A673 (cell line): ENCODE data around the gene BEGAIN. TPM values are rescaled to one million over a fixed set of nuclear protein-coding genes. Genes with fewer than 3 reads are reported as not detected.

ENCODE experiments used
- BruUV-seq: library from RNA; stranded (reverse); fragments of 400-500 nt; replicated peaks from 2 replicates; lab custom pipeline; 2021; lab: Mats Ljungman, UMichigan
- CTCF ChIA-PET: fragments of 300-600 bp; sonication (Branson Sonifier 250); formaldehyde crosslinking; loops from one replicate; lab custom pipeline; 2022; ENCODE audit warnings: antibody characterized with exemption; lab: Charles Lee
- POLR2A ChIA-PET: fragments of 300-600 bp; sonication (Branson Sonifier 250); formaldehyde crosslinking; loops from one replicate; lab custom pipeline; 2022; ENCODE audit warnings: antibody characterized with exemption; ENCODE audit not compliant: low non-redundant PET; lab: Charles Lee
- DNase-seq: peaks from one replicate; pipeline ENCODE4 v3.0.0-alpha.2; 2015; ENCODE audit warnings: low spot score
- H3K27ac ChIP-seq: fragments of 200-600 bp; sonication (generic); 2 replicates; pipeline ENCODE4 v1.5.1; 2016; ENCODE audit warnings: mixed run types, low read depth, mild to moderate bottlenecking, mixed read lengths, antibody characterized with exemption, low read length; ENCODE audit not compliant: poor library complexity, severe bottlenecking
- H3K27me3 ChIP-seq: fragments of 200-600 bp; sonication (generic); replicated peaks from 2 replicates; pipeline ENCODE4 v1.6.1; 2017; ENCODE audit warnings: mixed run types, low read depth, mild to moderate bottlenecking, mixed read lengths, antibody characterized with exemption, low read length; ENCODE audit not compliant: insufficient read depth, poor library complexity
- H3K36me3 ChIP-seq: fragments of 200-600 bp; sonication (generic); 2 replicates; pipeline ENCODE4 v1.6.1; 2016; ENCODE audit warnings: mixed run types, mild to moderate bottlenecking, mixed read lengths, antibody characterized with exemption, low read length; ENCODE audit not compliant: insufficient read depth, poor library complexity, severe bottlenecking
- H3K4me1 ChIP-seq: fragments of 200-600 bp; sonication (generic); 2 replicates; pipeline ENCODE4 v1.6.1; 2017; ENCODE audit warnings: mixed run types, mild to moderate bottlenecking, mixed read lengths, antibody characterized with exemption, low read length; ENCODE audit not compliant: insufficient read depth, poor library complexity, severe bottlenecking
- H3K4me3 ChIP-seq: fragments of 200-600 bp; sonication (generic); 2 replicates; pipeline ENCODE4 v1.5.1; 2016; ENCODE audit warnings: low read depth, mixed run types, mild to moderate bottlenecking, mixed read lengths, low read length; ENCODE audit not compliant: poor library complexity, severe bottlenecking
- H3K9me3 ChIP-seq: fragments of 200-600 bp; sonication (generic); 2 replicates; pipeline ENCODE4 v1.6.1; 2016; ENCODE audit warnings: mixed run types, low read depth, mild to moderate bottlenecking, mixed read lengths, antibody characterized with exemption, low read length; ENCODE audit not compliant: poor library complexity, severe bottlenecking
- EZH2 ChIP-seq: fragments of 200-600 bp; sonication (generic); IDR thresholded peaks from 2 replicates; pipeline ENCODE4 v1.6.1; 2017; ENCODE audit warnings: borderline replicate concordance, low read depth, mild to moderate bottlenecking, mixed read lengths, antibody characterized with exemption, low read length; ENCODE audit not compliant: poor library complexity, severe bottlenecking
- intact Hi-C: fragments of 100-400 bp; cut with micrococcal nuclease; formaldehyde crosslinking; loops from one replicate; pipeline ENCODE4 v1.10.0; 2022; ENCODE audit not compliant: unreplicated experiment
- total RNA-seq: library from RNA; stranded (reverse); gene quantifications from 2 replicates; pipeline ENCODE4 v1.2.3, GENCODE V29; 2021
- TF ChIP-seq, protein P1 (sequence below): fragments of 300-800, 200-600 bp; sonication (generic); conservative IDR thresholded peaks from 2 replicates; pipeline ENCODE4 v1.5.1; 2017; ENCODE audit warnings: low read depth, mild to moderate bottlenecking, antibody characterized with exemption, low read length, moderate library complexity, mixed read lengths

The BEGAIN gene
- total RNA-seq, 1 experiment from 2014 or later = 0.84 TPM

DNA sequence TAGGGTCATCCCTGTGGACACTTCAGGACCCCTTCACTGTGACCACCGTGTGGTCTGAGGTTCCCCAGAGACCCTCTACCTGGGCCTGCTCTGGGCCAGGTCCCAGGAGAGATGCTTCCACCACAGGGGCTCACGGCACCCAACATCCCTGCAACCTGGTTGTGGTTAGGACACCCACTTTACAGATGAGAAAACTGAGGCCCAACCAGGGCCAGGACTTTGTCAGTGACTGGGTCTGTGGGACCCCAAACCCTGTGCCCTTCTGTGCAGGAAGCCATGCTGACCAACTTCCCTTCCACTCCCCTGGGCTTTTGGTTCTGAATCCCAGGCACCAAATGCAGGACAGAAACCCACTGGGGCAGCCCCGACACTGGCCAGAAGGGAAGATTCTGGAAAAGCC, 21.6 kb downstream of the BEGAIN start:
- TF ChIP-seq, protein P1, sequence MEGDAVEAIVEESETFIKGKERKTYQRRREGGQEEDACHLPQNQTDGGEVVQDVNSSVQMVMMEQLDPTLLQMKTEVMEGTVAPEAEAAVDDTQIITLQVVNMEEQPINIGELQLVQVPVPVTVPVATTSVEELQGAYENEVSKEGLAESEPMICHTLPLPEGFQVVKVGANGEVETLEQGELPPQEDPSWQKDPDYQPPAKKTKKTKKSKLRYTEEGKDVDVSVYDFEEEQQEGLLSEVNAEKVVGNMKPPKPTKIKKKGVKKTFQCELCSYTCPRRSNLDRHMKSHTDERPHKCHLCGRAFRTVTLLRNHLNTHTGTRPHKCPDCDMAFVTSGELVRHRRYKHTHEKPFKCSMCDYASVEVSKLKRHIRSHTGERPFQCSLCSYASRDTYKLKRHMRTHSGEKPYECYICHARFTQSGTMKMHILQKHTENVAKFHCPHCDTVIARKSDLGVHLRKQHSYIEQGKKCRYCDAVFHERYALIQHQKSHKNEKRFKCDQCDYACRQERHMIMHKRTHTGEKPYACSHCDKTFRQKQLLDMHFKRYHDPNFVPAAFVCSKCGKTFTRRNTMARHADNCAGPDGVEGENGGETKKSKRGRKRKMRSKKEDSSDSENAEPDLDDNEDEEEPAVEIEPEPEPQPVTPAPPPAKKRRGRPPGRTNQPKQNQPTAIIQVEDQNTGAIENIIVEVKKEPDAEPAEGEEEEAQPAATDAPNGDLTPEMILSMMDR = no peak
- TF ChIP-seq EZH2 = no peak
- no peak for DNase-seq
- no peak overlapping the region for H3K27ac ChIP-seq
- no peaks in the 10 kb centered on the region for H3K9me3 ChIP-seq
- intact Hi-C loops = no loop called here
- ChIA-PET POLR2A (no interaction called here), CTCF (no interaction called here)
- no peaks in the 10 kb centered on the region for H3K36me3 ChIP-seq
- H3K27me3 ChIP-seq = peaks cover 43% of the 10 kb centered on the region
- H3K4me3 ChIP-seq = no peak overlapping the region
- peaks cover 7% of the 10 kb centered on the region for H3K4me1 ChIP-seq
- no TSS peak for BruUV-seq

DNA sequence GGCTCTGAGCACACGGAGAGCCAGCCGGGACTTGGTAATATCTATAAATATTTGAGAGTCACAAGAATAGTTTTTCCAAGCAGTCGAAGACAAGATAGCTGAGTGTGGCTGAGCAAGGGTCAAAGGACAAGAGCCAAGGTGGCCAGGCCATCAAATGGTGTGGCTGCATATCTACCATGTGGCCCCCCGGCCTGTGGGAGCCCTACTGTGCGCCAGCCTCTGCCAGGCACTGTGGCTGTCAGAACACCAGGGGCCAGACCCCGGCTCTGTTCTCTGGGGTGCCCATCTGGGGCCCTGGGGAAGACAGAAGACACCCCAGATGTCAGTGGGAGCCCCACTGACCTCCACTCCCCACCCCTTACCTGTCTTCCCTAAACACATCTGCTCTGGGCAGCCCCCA, 22.7 kb downstream of the BEGAIN start:
- Histone ChIP-seq H3K27me3 (peaks cover 31% of the 10 kb centered on the region), H3K36me3 (no peaks in the 10 kb centered on the region), H3K9me3 (no peaks in the 10 kb centered on the region), H3K4me3 (no peak overlapping the region), H3K27ac (no peak overlapping the region), H3K4me1 (peaks cover 7% of the 10 kb centered on the region)
- CTCF ChIA-PET = no interaction called here
- POLR2A ChIA-PET = no interaction called here
- TF ChIP-seq, protein P1 = no peak
- TF ChIP-seq EZH2 = no peak
- intact Hi-C loops = no loop called here
- no peak for DNase-seq
- BruUV-seq = no TSS peak

DNA sequence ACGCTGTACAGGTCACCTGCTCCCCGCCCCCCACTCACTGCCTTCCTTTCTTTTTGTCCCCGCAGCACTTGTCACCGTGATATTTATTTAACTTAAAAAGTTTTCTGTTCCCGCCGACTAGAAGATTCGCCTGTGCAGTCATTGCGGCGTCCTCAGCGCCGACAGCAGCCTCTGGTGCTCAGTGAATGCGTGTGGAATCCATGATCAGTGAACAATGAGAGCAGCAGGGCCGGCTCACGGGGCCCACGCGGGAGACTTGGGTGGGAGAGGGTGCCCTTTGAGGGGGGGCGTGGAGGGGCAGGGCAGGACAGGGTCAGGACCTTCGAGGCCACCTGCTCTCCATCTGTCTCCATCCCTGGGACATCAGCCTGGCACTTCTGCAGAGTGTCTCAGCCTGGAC, 24.5 kb downstream of the BEGAIN start:
- ChIA-PET CTCF (no interaction called here), POLR2A (no interaction called here)
- H3K36me3 ChIP-seq = no peaks in the 10 kb centered on the region
- intact Hi-C loops = no loop called here
- no peaks in the 10 kb centered on the region for H3K4me1 ChIP-seq
- no peaks in the 10 kb centered on the region for H3K9me3 ChIP-seq
- BruUV-seq = no TSS peak
- H3K4me3 ChIP-seq = no peak overlapping the region
- peaks cover 14% of the 10 kb centered on the region for H3K27me3 ChIP-seq
- no peak overlapping the region for H3K27ac ChIP-seq
- TF ChIP-seq, protein P1 = no peak
- no peak for DNase-seq
